ENCODE data around the gene THRSP. TPM values are rescaled to one million over a fixed set of nuclear protein-coding genes. Genes with fewer than 3 reads are reported as not detected.
"Not testable (repeated sequence)": the region's sequence is repeated elsewhere in the genome, so short reads cannot be mapped to it uniquely, and the experiment has no call there.

THRSP gene
- total RNA-seq, 3 donors from 2014 or later: not detected

GRCh38 chr11:78032090-78032489 is 31.6 kb upstream of the THRSP start:
- Mint-ChIP-seq H3K9me3 (no peaks in the 10 kb centered on the region), H3K4me3 (no peak overlapping the region), H3K36me3 (ENCODE audit: insufficient read depth) (no peaks in the 10 kb centered on the region), H3K4me1 (ENCODE audit: low read depth) (no peaks in the 10 kb centered on the region), H3K27me3 (ENCODE audit: low read depth) (no peaks in the 10 kb centered on the region)
- no peak for DNase-seq
- no peak for ATAC-seq

DNA sequence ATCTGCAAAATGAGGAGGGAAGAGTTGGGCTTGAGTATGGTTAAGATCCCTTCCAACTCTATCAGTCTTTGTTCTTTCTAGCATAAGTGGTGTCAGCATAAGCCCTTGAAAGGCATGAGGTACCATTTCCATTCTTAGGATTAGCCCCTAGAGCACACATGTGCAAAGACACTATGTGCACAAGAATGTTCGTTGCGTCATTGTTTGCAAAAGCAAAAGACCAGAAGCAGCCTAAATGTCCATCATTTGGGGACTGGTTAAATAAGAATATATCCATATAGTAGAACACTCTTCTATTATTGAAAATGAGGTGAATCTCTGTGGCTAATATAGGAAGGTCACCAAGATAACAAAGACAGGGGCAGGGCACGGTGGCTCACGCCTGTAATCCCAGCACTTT is 30.6 kb upstream of the THRSP start:
- H3K4me3 Mint-ChIP-seq: no peak overlapping the region
- DNase-seq (no peak), ATAC-seq (no peak)
- no peaks in the 10 kb centered on the region for H3K27me3 Mint-ChIP-seq (ENCODE audit: low read depth)
- no peaks in the 10 kb centered on the region for H3K36me3 Mint-ChIP-seq (ENCODE audit: insufficient read depth)
- no peaks in the 10 kb centered on the region for H3K4me1 Mint-ChIP-seq (ENCODE audit: low read depth)
- no peaks in the 10 kb centered on the region for H3K9me3 Mint-ChIP-seq

GRCh38 chr11:78034623-78035022 is 29.0 kb upstream of the THRSP start:
- H3K27me3 Mint-ChIP-seq (ENCODE audit: low read depth): no peaks in the 10 kb centered on the region
- H3K4me3 Mint-ChIP-seq: no peak overlapping the region
- DNase-seq (no peak), ATAC-seq (no peak)
- no peaks in the 10 kb centered on the region for H3K9me3 Mint-ChIP-seq
- peaks cover 2% of the 10 kb centered on the region for H3K4me1 Mint-ChIP-seq (ENCODE audit: low read depth)
- no peaks in the 10 kb centered on the region for H3K36me3 Mint-ChIP-seq (ENCODE audit: insufficient read depth)

- DNase-seq: no peak
- no peaks in the 10 kb centered on the region for H3K27me3 Mint-ChIP-seq (ENCODE audit: low read depth)
- H3K36me3 Mint-ChIP-seq (ENCODE audit: insufficient read depth): no peaks in the 10 kb centered on the region
- H3K4me1 Mint-ChIP-seq (ENCODE audit: low read depth): peaks cover 10% of the 10 kb centered on the region
- no peak for ATAC-seq
- no peaks in the 10 kb centered on the region for H3K9me3 Mint-ChIP-seq
- H3K4me3 Mint-ChIP-seq: no peak overlapping the region
These were observed 27.3 kb upstream of the THRSP start for GRCh38 chr11:78036313-78036712.

DNA sequence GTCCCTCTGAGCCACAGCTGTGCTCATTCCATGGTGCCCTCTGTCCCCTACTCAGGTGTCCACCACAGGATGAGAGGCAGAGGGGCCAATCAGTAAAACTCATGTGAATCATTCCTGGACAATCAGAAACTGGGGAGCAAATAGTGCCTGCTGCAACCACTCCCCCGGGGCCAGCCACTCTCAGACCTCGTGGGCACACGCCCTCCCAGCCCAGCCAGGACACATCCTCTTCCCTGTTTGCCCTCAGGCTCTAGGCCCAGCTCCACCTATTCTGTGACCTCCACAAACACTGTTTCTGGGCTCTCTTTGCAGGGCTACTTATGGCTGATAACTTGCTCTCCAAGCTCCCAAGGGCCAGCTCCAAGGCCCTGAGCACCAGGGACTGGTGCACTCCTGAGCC is 26.6 kb upstream of the THRSP start:
- Mint-ChIP-seq H3K4me1 (ENCODE audit: low read depth) (peaks cover 10% of the 10 kb centered on the region), H3K4me3 (no peak overlapping the region), H3K9me3 (no peaks in the 10 kb centered on the region), H3K36me3 (ENCODE audit: insufficient read depth) (no peaks in the 10 kb centered on the region), H3K27me3 (ENCODE audit: low read depth) (no peaks in the 10 kb centered on the region)
- ATAC-seq: no peak
- DNase-seq: no peak

GRCh38 chr11:78037825-78038620 is 25.6 kb upstream of the THRSP start:
- no peak overlapping the region for H3K4me3 Mint-ChIP-seq
- H3K4me1 Mint-ChIP-seq (ENCODE audit: low read depth): peaks cover 10% of the 10 kb centered on the region
- no peak for ATAC-seq
- H3K27me3 Mint-ChIP-seq (ENCODE audit: low read depth): no peaks in the 10 kb centered on the region
- no peaks in the 10 kb centered on the region for H3K36me3 Mint-ChIP-seq (ENCODE audit: insufficient read depth)
- no peaks in the 10 kb centered on the region for H3K9me3 Mint-ChIP-seq
- DNase-seq: no peak

DNA sequence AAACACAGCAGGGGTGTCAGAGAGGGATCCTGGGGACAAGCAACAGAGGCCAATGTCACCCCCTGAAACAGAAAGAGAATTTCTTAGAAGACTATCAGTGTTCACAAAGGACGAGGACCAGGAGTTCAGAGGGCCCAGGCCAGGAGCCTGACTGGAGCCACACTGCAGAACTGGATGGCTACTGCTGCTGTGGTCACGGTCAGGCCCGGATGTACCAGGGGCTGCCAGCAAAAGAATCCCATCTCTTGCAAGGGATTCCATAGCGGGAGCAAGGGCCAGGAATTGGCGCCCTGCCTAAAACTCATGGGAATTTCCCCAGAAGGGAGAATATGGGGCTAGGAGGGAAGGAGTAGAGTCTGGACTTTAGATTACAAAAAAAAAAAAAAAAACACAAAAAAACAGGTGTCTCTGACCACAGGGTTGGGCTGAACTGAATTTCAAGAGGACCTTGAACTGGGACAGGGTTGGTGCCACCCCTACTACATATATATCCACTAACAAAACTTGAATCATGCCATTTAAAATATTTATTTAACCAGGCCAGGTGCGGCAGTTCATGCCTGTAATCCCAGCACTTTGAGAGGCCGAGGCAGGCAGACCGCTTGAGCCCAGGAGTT is 24.9 kb upstream of the THRSP start:
- DNase-seq: no peak
- no peak overlapping the region for H3K4me3 Mint-ChIP-seq
- peaks cover 10% of the 10 kb centered on the region for H3K4me1 Mint-ChIP-seq (ENCODE audit: low read depth)

GRCh38 chr11:78039391-78039918 is 24.2 kb upstream of the THRSP start:
- no peak for DNase-seq
- ATAC-seq: peak in 1 of 2 donors; percentile 25

More for the DNA sequence above, 24.9 kb upstream of the THRSP start:
- ATAC-seq: no peak
- no peaks in the 10 kb centered on the region for H3K27me3 Mint-ChIP-seq (ENCODE audit: low read depth)
- no peaks in the 10 kb centered on the region for H3K9me3 Mint-ChIP-seq
- no peaks in the 10 kb centered on the region for H3K36me3 Mint-ChIP-seq (ENCODE audit: insufficient read depth)

DNA sequence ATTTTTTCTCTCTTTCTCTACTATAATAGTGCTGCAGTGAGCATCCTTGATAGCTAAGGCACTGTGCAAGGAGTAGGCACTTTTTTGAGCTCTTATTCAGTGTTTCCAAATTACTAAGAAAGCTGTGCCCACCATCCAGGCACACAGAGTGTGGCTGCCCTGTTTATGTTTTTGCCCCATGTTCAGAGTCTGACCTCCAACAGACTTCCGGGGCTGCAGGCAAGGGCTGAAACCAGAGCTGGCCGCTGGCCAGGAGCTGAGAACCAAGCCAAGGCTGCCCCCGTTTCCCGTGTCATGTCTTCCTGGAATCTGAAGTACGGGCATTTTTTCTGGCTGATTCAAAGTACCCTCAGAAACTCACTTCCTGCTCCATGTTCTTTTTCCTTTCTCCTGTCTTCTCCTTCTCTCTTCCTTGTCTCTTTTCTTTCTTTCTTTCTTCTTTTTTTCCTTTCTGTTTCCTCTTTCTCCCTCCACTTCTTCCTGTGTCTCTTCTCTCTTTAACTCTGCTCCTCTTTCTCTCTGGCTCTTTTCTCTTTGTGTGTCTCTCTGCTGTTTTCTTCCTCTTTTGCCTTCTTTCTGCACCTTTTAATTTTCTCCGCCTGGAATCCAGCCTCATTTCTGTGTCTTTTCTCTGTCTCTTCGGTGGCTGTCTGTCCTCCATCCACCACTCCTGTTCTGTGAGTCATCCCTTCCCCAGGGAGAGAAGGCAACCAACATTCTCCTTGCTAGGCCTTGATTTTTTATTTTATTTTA is 23.6 kb upstream of the THRSP start:
- Mint-ChIP-seq H3K4me1 (ENCODE audit: low read depth) (peaks cover 10% of the 10 kb centered on the region), H3K27me3 (ENCODE audit: low read depth) (no peaks in the 10 kb centered on the region), H3K36me3 (ENCODE audit: insufficient read depth) (no peaks in the 10 kb centered on the region), H3K9me3 (no peaks in the 10 kb centered on the region), H3K4me3 (peak overlapping the region; percentile 58)
- ATAC-seq (peak; percentile 30 to 50), DNase-seq (no peak)

More at GRCh38 chr11:78039391-78039918, 24.2 kb upstream of the THRSP start:
- peak overlapping the region; percentile 58 for H3K4me3 Mint-ChIP-seq
- peaks cover 10% of the 10 kb centered on the region for H3K4me1 Mint-ChIP-seq (ENCODE audit: low read depth)
- no peaks in the 10 kb centered on the region for H3K27me3 Mint-ChIP-seq (ENCODE audit: low read depth)
- no peaks in the 10 kb centered on the region for H3K36me3 Mint-ChIP-seq (ENCODE audit: insufficient read depth)
- H3K9me3 Mint-ChIP-seq: no peaks in the 10 kb centered on the region

- H3K36me3 Mint-ChIP-seq (ENCODE audit: insufficient read depth): no peaks in the 10 kb centered on the region
- H3K27me3 Mint-ChIP-seq (ENCODE audit: low read depth): no peaks in the 10 kb centered on the region
- DNase-seq: no peak
- no peaks in the 10 kb centered on the region for H3K9me3 Mint-ChIP-seq
- peaks cover 13% of the 10 kb centered on the region for H3K4me1 Mint-ChIP-seq (ENCODE audit: low read depth)
- no peak for ATAC-seq
- no peak overlapping the region for H3K4me3 Mint-ChIP-seq
These were observed 22.8 kb upstream of the THRSP start for GRCh38 chr11:78040691-78041379.

DNA sequence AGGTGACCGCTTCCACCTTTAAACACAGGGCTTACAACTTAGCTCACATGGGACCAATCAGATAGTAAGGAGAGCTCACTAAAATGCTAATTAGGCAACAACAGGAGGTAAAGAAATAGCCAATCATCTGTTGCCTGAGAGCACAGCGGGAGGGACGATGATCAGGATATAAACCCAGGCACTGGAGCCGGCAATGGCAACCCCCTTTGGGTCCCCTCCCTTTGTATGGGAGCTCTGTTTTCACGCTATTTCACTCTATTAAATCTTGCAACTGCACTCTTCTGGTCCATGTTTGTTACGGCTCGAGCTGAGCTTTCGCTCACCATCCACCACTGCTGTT is 22.3 kb upstream of the THRSP start:
- H3K36me3 Mint-ChIP-seq (ENCODE audit: insufficient read depth); H3K4me3 Mint-ChIP-seq; ATAC-seq; H3K27me3 Mint-ChIP-seq (ENCODE audit: low read depth); H3K9me3 Mint-ChIP-seq; DNase-seq: not testable (repeated sequence)
- H3K4me1 Mint-ChIP-seq (ENCODE audit: low read depth): peaks cover 18% of the 10 kb centered on the region

- Mint-ChIP-seq H3K4me1 (ENCODE audit: low read depth) (peaks cover 20% of the 10 kb centered on the region), H3K27me3 (ENCODE audit: low read depth) (no peaks in the 10 kb centered on the region), H3K4me3 (no peak overlapping the region), H3K9me3 (no peaks in the 10 kb centered on the region), H3K36me3 (ENCODE audit: insufficient read depth) (no peaks in the 10 kb centered on the region)
- ATAC-seq (no peak), DNase-seq (no peak)
These were observed 21.7 kb upstream of the THRSP start for GRCh38 chr11:78041843-78042440.

DNA sequence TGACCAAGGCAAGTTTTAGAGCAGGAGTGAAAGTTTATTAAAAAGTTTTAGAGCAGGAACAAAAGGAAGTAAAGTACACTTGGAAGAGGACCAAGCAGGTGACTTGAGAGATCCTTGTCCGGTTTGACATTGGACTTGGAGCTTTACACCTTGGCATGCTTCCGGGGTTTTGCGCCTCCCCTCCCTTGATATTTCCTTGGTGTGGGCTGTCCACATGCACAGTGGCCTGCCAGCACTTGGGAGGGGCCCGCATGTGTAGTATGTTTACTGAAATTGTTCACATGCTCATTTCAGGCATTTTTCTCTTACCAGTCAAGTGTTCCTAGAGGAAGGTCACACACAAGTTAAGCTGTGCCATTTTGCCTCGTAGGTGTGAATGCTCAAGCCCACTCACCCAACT is 19.0 kb upstream of the THRSP start:
- Mint-ChIP-seq H3K9me3 (no peaks in the 10 kb centered on the region), H3K36me3 (ENCODE audit: insufficient read depth) (no peaks in the 10 kb centered on the region), H3K4me3 (no peak overlapping the region), H3K4me1 (ENCODE audit: low read depth) (peaks cover 18% of the 10 kb centered on the region), H3K27me3 (ENCODE audit: low read depth) (no peaks in the 10 kb centered on the region)
- ATAC-seq (no peak), DNase-seq (no peak)

All from activated T-cell treated with anti-CD3 and anti-CD28 coated beads, Interleukin-2, amount 50 U/mL, for 4 hours (primary cell).